Left renal pelvis (tissue), 4 donors: ENCODE measurements around the gene BPIFB4. TPM values are rescaled to one million over a fixed set of nuclear protein-coding genes. Genes with fewer than 3 reads are reported as not detected.
"Not testable (repeated sequence)": the region's sequence is repeated elsewhere in the genome, so short reads cannot be mapped to it uniquely, and the experiment has no call there.

Experiments used
- DNase-seq, 4 donors: peaks; one replicate each; pipeline ENCODE4 v3.0.0-alpha.2; 2013; ENCODE audit warnings: low read depth in 4 of 4, low spot score in 3 of 4
- polyA plus RNA-seq, 4 donors: library from polyadenylated mRNA; unstranded; fragments of 120-200 nt; gene quantifications; one replicate each; pipeline ENCODE4 v1.2.1, GENCODE V29; 2013; ENCODE audit not compliant: insufficient read length in 4 of 4

BPIFB4 gene
- polyA plus RNA-seq, 4 donors = not detected

- DNase-seq = no peak
These were observed 4.3 kb downstream of the BPIFB4 start for GRCh38 chr20:33083544-33084340.

GRCh38 chr20:33084722-33085121 lies 5.3 kb downstream of the BPIFB4 start:
- DNase-seq = no peak

GRCh38 chr20:33086052-33086722 lies 6.7 kb downstream of the BPIFB4 start:
- no peak for DNase-seq

- DNase-seq = no peak
These were observed 11.7 kb downstream of the BPIFB4 start for GRCh38 chr20:33091147-33091546.

GRCh38 chr20:33091693-33092092 lies 12.2 kb downstream of the BPIFB4 start:
- DNase-seq = no peak

GRCh38 chr20:33092361-33092760 lies 12.9 kb downstream of the BPIFB4 start:
- DNase-seq = no peak

- DNase-seq = no peak
These were observed 13.6 kb downstream of the BPIFB4 start for GRCh38 chr20:33093074-33093473.

GRCh38 chr20:33093582-33093981 lies 14.1 kb downstream of the BPIFB4 start:
- no peak for DNase-seq

GRCh38 chr20:33095249-33095648 lies 15.8 kb downstream of the BPIFB4 start:
- DNase-seq = no peak

- DNase-seq = peak; percentile 7 to 35 (median 27)
These were observed 16.6 kb downstream of the BPIFB4 start for GRCh38 chr20:33095902-33096584.

- no peak for DNase-seq
These were observed 17.6 kb downstream of the BPIFB4 start for GRCh38 chr20:33097001-33097400.

- DNase-seq = no peak
These were observed 20.5 kb downstream of the BPIFB4 start for GRCh38 chr20:33099843-33100538.

- DNase-seq = no peak
These were observed 24.1 kb downstream of the BPIFB4 start for GRCh38 chr20:33103556-33103955.

GRCh38 chr20:33104336-33104735 lies 24.9 kb downstream of the BPIFB4 start:
- no peak for DNase-seq

GRCh38 chr20:33105316-33105924 lies 26.0 kb downstream of the BPIFB4 start:
- no peak for DNase-seq

- not testable (repeated sequence) for DNase-seq
These were observed 26.7 kb downstream of the BPIFB4 start for GRCh38 chr20:33106058-33106620.

GRCh38 chr20:33108661-33109060 lies 29.2 kb downstream of the BPIFB4 start:
- no peak for DNase-seq

GRCh38 chr20:33110147-33110825 lies 30.8 kb downstream of the BPIFB4 start:
- DNase-seq = no peak

- no peak for DNase-seq
These were observed 31.9 kb downstream of the BPIFB4 start for GRCh38 chr20:33111306-33111705.
